PC-9 (cell line): ENCODE results near the gene OPN1SW. TPM values are rescaled to one million over a fixed set of nuclear protein-coding genes. Genes with fewer than 3 reads are reported as not detected.

ENCODE experiments used
- BruUV-seq: library from RNA; stranded (reverse); fragments of 400-500 nt; replicated peaks from 2 replicates; lab custom pipeline; 2021; lab: Mats Ljungman, UMichigan
- CTCF ChIA-PET: fragments of 300-600 bp; sonication (Branson Sonifier 250); formaldehyde crosslinking; loops from one replicate; lab custom pipeline; 2022; ENCODE audit warnings: antibody characterized with exemption; lab: Charles Lee
- POLR2A ChIA-PET: fragments of 300-600 bp; sonication (Branson Sonifier 250); formaldehyde crosslinking; loops from one replicate; lab custom pipeline; 2022; ENCODE audit warnings: antibody characterized with exemption; ENCODE audit not compliant: unreplicated experiment; lab: Charles Lee
- DNase-seq, 2 experiments: peaks; one replicate each; pipeline versions ENCODE4 v3.0.0 to v3.0.0-alpha.2; 2015 to 2022; ENCODE audit warnings: mixed read lengths in 1 of 2
- H2AFZ ChIP-seq: fragments of 200-600 bp; sonication (generic); 2 replicates; pipeline ENCODE4 v1.8.1; 2017; ENCODE audit warnings: antibody characterized with exemption
- H3F3A ChIP-seq: fragments of 200-600 bp; sonication (generic); 2 replicates; pipeline ENCODE4 v1.8.1; 2017; ENCODE audit warnings: antibody characterized with exemption, mild to moderate bottlenecking, low read depth; ENCODE audit not compliant: insufficient read depth
- H3K27ac ChIP-seq: fragments of 200-600 bp; sonication (generic); 2 replicates; pipeline ENCODE4 v1.6.1; 2016; ENCODE audit warnings: mixed run types
- H3K27me3 ChIP-seq: fragments of 200-600 bp; sonication (generic); 2 replicates; pipeline ENCODE4 v1.6.1; 2016; ENCODE audit warnings: low read depth, mixed run types; ENCODE audit not compliant: insufficient read depth
- H3K36me3 ChIP-seq: fragments of 200-600 bp; sonication (generic); 2 replicates; pipeline ENCODE4 v1.6.1; 2016; ENCODE audit warnings: low read depth, mixed run types
- H3K4me1 ChIP-seq: fragments of 200-600 bp; sonication (generic); replicated peaks from 2 replicates; pipeline ENCODE4 v1.6.1; 2016; ENCODE audit warnings: mixed run types; ENCODE audit not compliant: insufficient read depth
- H3K4me2 ChIP-seq: fragments of 200-600 bp; sonication (generic); 2 replicates; pipeline ENCODE4 v1.6.1; 2017; ENCODE audit warnings: mixed run types
- H3K4me3 ChIP-seq: fragments of 200-600 bp; sonication (generic); 2 replicates; pipeline ENCODE4 v1.6.1; 2016; ENCODE audit warnings: mixed run types
- H3K79me2 ChIP-seq: fragments of 200-600 bp; sonication (generic); 2 replicates; pipeline ENCODE4 v1.6.1; 2017; ENCODE audit warnings: low read depth, mixed run types
- H3K9me2 ChIP-seq: fragments of 200-600 bp; sonication (generic); 2 replicates; pipeline ENCODE4 v1.8.1; 2017; ENCODE audit warnings: mild to moderate bottlenecking; ENCODE audit not compliant: insufficient read depth
- H3K9me3 ChIP-seq: fragments of 200-600 bp; sonication (generic); 2 replicates; pipeline ENCODE4 v1.8.1; 2016; ENCODE audit warnings: low read depth; ENCODE audit not compliant: insufficient read depth
- H4K20me1 ChIP-seq: fragments of 200-600 bp; sonication (generic); 2 replicates; pipeline ENCODE4 v1.8.1; 2017; ENCODE audit not compliant: insufficient read depth
- CTCF ChIP-seq: fragments of 200-600 bp; sonication (generic); conservative IDR thresholded peaks from 2 replicates; pipeline ENCODE4 v1.6.1; 2017; ENCODE audit warnings: mixed run types, antibody characterized with exemption, mild to moderate bottlenecking, moderate library complexity
- EZH2 ChIP-seq: fragments of 200-600 bp; sonication (generic); IDR thresholded peaks from 2 replicates; pipeline ENCODE4 v1.8.0; 2017; ENCODE audit warnings: antibody characterized with exemption, low read depth
- intact Hi-C: fragments of 100-400 bp; cut with micrococcal nuclease; formaldehyde crosslinking; loops from one replicate; pipeline ENCODE4 v1.10.0; 2022; ENCODE audit not compliant: unreplicated experiment
- total RNA-seq: library from RNA; stranded (reverse); gene quantifications from 2 replicates; pipeline ENCODE4 v1.2.3, GENCODE V29; 2021

The OPN1SW gene
- total RNA-seq, 1 experiment from 2014 or later, result not detected

DNA sequence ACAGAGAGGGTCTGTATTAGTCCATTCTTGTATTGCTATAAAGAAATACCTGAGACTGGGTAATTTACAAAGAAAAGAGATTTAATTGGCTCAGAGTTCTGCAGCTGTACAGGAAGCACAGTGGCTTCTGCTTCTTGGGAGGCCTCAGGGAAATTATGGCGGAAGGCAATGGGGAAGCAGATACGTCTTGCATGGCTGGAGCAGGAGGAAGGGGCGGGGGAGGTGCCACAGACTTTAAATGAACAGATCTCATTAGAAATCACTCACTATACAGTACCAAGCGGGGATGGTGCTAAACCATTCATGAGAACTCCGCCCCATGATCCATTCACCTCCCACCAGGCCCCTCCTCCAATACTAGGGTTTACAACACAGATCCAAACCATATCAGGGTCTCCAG, 40.2 kb downstream of the OPN1SW start:
- Histone ChIP-seq H4K20me1 (peaks cover 7% of the 10 kb centered on the region; the same call in 1 of the 2 replicates), H3K27ac (no peak overlapping the region), H3K9me3 (no peaks in the 10 kb centered on the region), H3F3A (peaks cover 16% of the 10 kb centered on the region), H3K4me3 (no peak overlapping the region), H3K27me3 (no peaks in the 10 kb centered on the region), H3K4me2 (no peak overlapping the region), H3K36me3 (no peaks in the 10 kb centered on the region), H3K4me1 (peaks cover 19% of the 10 kb centered on the region), H2AFZ (no peak overlapping the region), H3K9me2 (no peaks in the 10 kb centered on the region), H3K79me2 (peaks cover 12% of the 10 kb centered on the region)
- CTCF ChIA-PET, result no interaction called here
- no peak for DNase-seq
- TF ChIP-seq CTCF (no peak), EZH2 (no peak)
- POLR2A ChIA-PET, result no interaction called here
- BruUV-seq, result no TSS peak
- intact Hi-C loops, result no loop called here

- no peaks in the 10 kb centered on the region for H3K27me3 ChIP-seq
- no peak overlapping the region for H3K4me2 ChIP-seq
- H3F3A ChIP-seq, result peaks cover 16% of the 10 kb centered on the region
- peaks cover 2% of the 10 kb centered on the region; the same call in 1 of the 2 replicates for H4K20me1 ChIP-seq
- H3K4me3 ChIP-seq, result no peak overlapping the region
- no peak for DNase-seq
- CTCF ChIA-PET, result no interaction called here
- no TSS peak for BruUV-seq
- no peaks in the 10 kb centered on the region for H3K9me2 ChIP-seq
- H3K27ac ChIP-seq, result no peak overlapping the region
- TF ChIP-seq CTCF (no peak), EZH2 (no peak)
- H3K4me1 ChIP-seq, result peaks cover 15% of the 10 kb centered on the region
- no peak overlapping the region for H2AFZ ChIP-seq
- H3K9me3 ChIP-seq, result no peaks in the 10 kb centered on the region
- peaks cover 7% of the 10 kb centered on the region for H3K79me2 ChIP-seq
- no peaks in the 10 kb centered on the region for H3K36me3 ChIP-seq
- intact Hi-C loops, result no loop called here
- POLR2A ChIA-PET, result no interaction called here
These were observed 40.7 kb downstream of the OPN1SW start for GRCh38 chr7:128734890-128735289.

- ChIA-PET CTCF (no interaction called here), POLR2A (no interaction called here)
- Histone ChIP-seq H3K36me3 (no peaks in the 10 kb centered on the region), H2AFZ (no peak overlapping the region), H3K27ac (no peak overlapping the region), H3K9me3 (no peaks in the 10 kb centered on the region), H3K4me1 (peaks cover 11% of the 10 kb centered on the region), H3K4me3 (no peak overlapping the region), H3K4me2 (no peak overlapping the region), H3K79me2 (no peaks in the 10 kb centered on the region), H3K9me2 (no peaks in the 10 kb centered on the region), H3K27me3 (no peaks in the 10 kb centered on the region), H4K20me1 (no peaks in the 10 kb centered on the region), H3F3A (peaks cover 11% of the 10 kb centered on the region)
- TF ChIP-seq EZH2 (no peak), CTCF (no peak)
- BruUV-seq, result no TSS peak
- DNase-seq, result no peak
- intact Hi-C loops, result no loop called here
These were observed 42.3 kb downstream of the OPN1SW start for GRCh38 chr7:128733278-128733645.
